CD14-positive monocyte (primary cell): ENCODE data around the gene DPYD. TPM values are rescaled to one million over a fixed set of nuclear protein-coding genes. Genes with fewer than 3 reads are reported as not detected.

Source experiments
- DNase-seq, 3 donors: peaks; one replicate each; pipeline ENCODE4 v3.0.0-alpha.2; 2011 to 2022
- H2AFZ ChIP-seq: 2 replicates; pipeline ENCODE4 v1.6.0; 2012; ENCODE audit warnings: mild to moderate bottlenecking, low read depth, low read length, inconsistent platforms; ENCODE audit not compliant: insufficient read depth, poor library complexity, severe bottlenecking
- H3K27ac ChIP-seq, 2 donors: 1 replicate in 1 of 2; 2 replicates in 1 of 2; pipeline ENCODE4 v1.5.1; 2012 to 2013; ENCODE audit warnings: low read length in 2 of 2, control low read depth in 1 of 2, inconsistent platforms in 1 of 2, low read depth in 1 of 2, mild to moderate bottlenecking in 1 of 2
- H3K27me3 ChIP-seq, 2 donors: one replicate each; pipeline versions ENCODE4 v1.6.0 to v1.6.1; 2011 to 2013; ENCODE audit warnings: low read length in 2 of 2; ENCODE audit not compliant: control insufficient read depth in 2 of 2, insufficient read depth in 2 of 2
- H3K36me3 ChIP-seq, 2 donors: replicated peaks in 1 of 2; 1 replicate in 1 of 2; 2 replicates in 1 of 2; pipeline versions ENCODE4 v1.5.1 to v1.6.1; 2012 to 2013; ENCODE audit warnings: low read length in 2 of 2, control low read depth in 1 of 2, inconsistent platforms in 1 of 2, mild to moderate bottlenecking in 1 of 2; ENCODE audit not compliant: insufficient read depth in 2 of 2, control insufficient read depth in 1 of 2
- H3K4me1 ChIP-seq, 2 donors: 1 replicate in 1 of 2; 2 replicates in 1 of 2; pipeline versions ENCODE4 v1.5.1 to v1.6.1; 2012 to 2013; ENCODE audit warnings: low read length in 2 of 2, control low read depth in 1 of 2, inconsistent platforms in 1 of 2, mild to moderate bottlenecking in 1 of 2, moderate library complexity in 1 of 2; ENCODE audit not compliant: insufficient read depth in 2 of 2, control insufficient read depth in 1 of 2
- H3K4me2 ChIP-seq: replicated peaks from 2 replicates; pipeline ENCODE3; 2012; ENCODE audit warnings: low read length, moderate library complexity, mild to moderate bottlenecking; ENCODE audit not compliant: poor library complexity, severe bottlenecking; ENCODE audit errors: extremely low read depth
- H3K4me3 ChIP-seq, 3 experiments: fragments of 200-600 bp in 1 of 3; sonication (generic) in 1 of 3; replicated peaks in 1 of 3; 1 replicate in 2 of 3; 2 replicates in 1 of 3; pipeline ENCODE4 v1.5.1; 2011 to 2013; ENCODE audit warnings: low read length in 3 of 3, mild to moderate bottlenecking in 3 of 3, control low read depth in 2 of 3, low read depth in 2 of 3, inconsistent platforms in 1 of 3, moderate library complexity in 1 of 3
- H3K79me2 ChIP-seq: 2 replicates; pipeline ENCODE4 v1.6.0; 2012; ENCODE audit warnings: mild to moderate bottlenecking, control low read depth, inconsistent platforms, low read length, moderate library complexity; ENCODE audit not compliant: insufficient read depth
- H3K9ac ChIP-seq: 2 replicates; pipeline ENCODE4 v1.6.0; 2017; ENCODE audit warnings: low read length, mild to moderate bottlenecking; ENCODE audit not compliant: insufficient read depth, poor library complexity, severe bottlenecking
- H3K9me3 ChIP-seq, 2 donors: replicated peaks in 1 of 2; 1 replicate in 1 of 2; 2 replicates in 1 of 2; pipeline versions ENCODE4 v1.5.1 to v1.6.1; 2012 to 2013; ENCODE audit warnings: low read length in 2 of 2, control low read depth in 1 of 2; ENCODE audit not compliant: control insufficient read depth in 1 of 2, insufficient read depth in 1 of 2
- H4K20me1 ChIP-seq: 2 replicates; pipeline ENCODE4 v1.6.0; 2012; ENCODE audit warnings: mild to moderate bottlenecking, low read length, control low read depth, moderate library complexity; ENCODE audit not compliant: insufficient read depth
- H3K27ac Mint-ChIP-seq, 7 donors: one replicate each; pipeline ENCODE4 v1.8.0; 2020; ENCODE audit warnings: mild to moderate bottlenecking in 7 of 7, mixed read lengths in 7 of 7, moderate library complexity in 6 of 7, inconsistent platforms in 2 of 7
- H3K27me3 Mint-ChIP-seq, 3 donors: one replicate each; pipeline ENCODE4 v1.8.0; 2021 to 2022; ENCODE audit warnings: low read depth in 3 of 3, mild to moderate bottlenecking in 3 of 3, mixed read lengths in 3 of 3, moderate library complexity in 3 of 3, inconsistent platforms in 1 of 3
- H3K36me3 Mint-ChIP-seq, 2 donors: one replicate each; pipeline ENCODE4 v1.8.0; 2020; ENCODE audit warnings: mixed read lengths in 2 of 2, inconsistent platforms in 1 of 2, mild to moderate bottlenecking in 1 of 2
- H3K4me1 Mint-ChIP-seq: one replicate; pipeline ENCODE4 v1.8.0; 2020; ENCODE audit warnings: mild to moderate bottlenecking, mixed read lengths
- H3K4me3 Mint-ChIP-seq, 2 donors: one replicate each; pipeline ENCODE4 v1.8.0; 2020; ENCODE audit warnings: mild to moderate bottlenecking in 2 of 2, mixed read lengths in 2 of 2, moderate library complexity in 1 of 2
- H3K9me3 Mint-ChIP-seq, 7 donors: one replicate each; pipeline ENCODE4 v1.8.0; 2020 to 2022; ENCODE audit warnings: mixed read lengths in 7 of 7, mild to moderate bottlenecking in 6 of 7, moderate library complexity in 6 of 7, inconsistent platforms in 2 of 7
- WGBS: methylation state at CpG from one replicate; pipeline ENCODE4 v1.1.5; 2013; ENCODE audit warnings: missing lambda C conversion rate; ENCODE audit not compliant: insufficient coverage; 5-methylcytosine and 5-hydroxymethylcytosine counted together
- intact Hi-C, 2 donors: fragments of 100-400 bp; cut with micrococcal nuclease; formaldehyde crosslinking; loops; one replicate each; pipeline versions ENCODE4 v1.15.0 to v1.15.1; 2023
- polyA plus RNA-seq, 3 donors: library from polyadenylated mRNA; depleted of rRNA in 1 of 3; unstranded in 2 of 3; stranded (reverse) in 1 of 3; fragments of 300-500 nt in 2 of 3; fragments of >200 nt in 1 of 3; fragmentation: Illumina TruSeq in 2 of 3; gene quantifications; 1 replicate in 2 of 3; 2 replicates in 1 of 3; pipeline ENCODE4 v1.2.3, GENCODE V29; 2012 to 2021
- TF ChIP-seq, protein P1 (sequence below): fragments of 200-600 bp; IDR thresholded peaks from one replicate; pipeline ENCODE4 v1.8.0; 2022; ENCODE audit warnings: antibody characterized with exemption, mild to moderate bottlenecking

Gene DPYD
- polyA plus RNA-seq, 3 donors: 87.6 to 171 (median 144) TPM

DNA sequence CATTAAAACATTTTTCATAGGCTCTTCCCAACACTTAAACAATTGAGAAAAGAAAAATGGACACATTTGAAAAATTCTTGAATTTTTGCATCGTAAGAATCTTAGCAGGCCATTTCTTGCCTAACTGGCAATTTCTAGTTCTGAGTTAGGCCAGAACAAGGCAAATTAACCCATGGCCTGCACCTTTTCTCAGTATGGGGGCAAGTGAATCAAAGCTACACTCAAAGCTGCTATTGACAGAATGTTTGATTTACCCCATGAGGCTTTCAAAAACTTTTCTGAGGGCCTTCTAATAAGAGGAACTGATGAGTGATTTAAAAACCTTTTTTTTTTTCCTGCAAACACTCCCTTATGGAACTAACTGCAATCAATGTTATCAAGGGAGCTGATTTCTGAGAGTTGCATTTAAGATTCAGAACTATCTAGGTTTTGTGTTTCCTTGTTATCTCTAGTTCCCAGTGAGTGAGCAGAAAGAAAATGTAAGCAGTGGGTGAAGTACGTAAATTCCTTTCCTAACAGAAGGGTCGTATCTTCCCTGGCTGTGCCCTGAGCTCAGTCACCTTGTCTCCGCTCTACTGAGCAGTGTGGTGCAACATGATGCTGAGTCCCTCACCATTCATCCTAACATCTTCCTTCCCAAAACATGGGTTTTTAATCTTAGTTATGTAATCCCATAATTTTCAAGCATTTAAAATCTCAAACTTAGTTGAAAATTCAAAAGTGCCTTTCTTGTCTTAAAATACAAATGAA lies 353.7 kb downstream of the DPYD start:
- H3K9me3 ChIP-seq: no peaks in the 10 kb centered on the region
- no peaks in the 10 kb centered on the region for H3K27me3 ChIP-seq
- DNase-seq: no peak
- Mint-ChIP-seq H3K4me3 (no peak overlapping the region), H3K4me1 (no peaks in the 10 kb centered on the region), H3K27ac (peak overlapping the region in 1 of 7 donors; percentile 10), H3K27me3 (no peaks in the 10 kb centered on the region), H3K9me3 (no peaks in the 10 kb centered on the region), H3K36me3 (peaks cover 58 to 74% of the 10 kb centered on the region in 2 donors)
- 91% methylated on average over 2 of the region's 4 CpGs for WGBS
- H2AFZ ChIP-seq: no peak overlapping the region
- H3K9ac ChIP-seq: no peak overlapping the region
- H3K27ac ChIP-seq: no peak overlapping the region
- TF ChIP-seq, protein P1, sequence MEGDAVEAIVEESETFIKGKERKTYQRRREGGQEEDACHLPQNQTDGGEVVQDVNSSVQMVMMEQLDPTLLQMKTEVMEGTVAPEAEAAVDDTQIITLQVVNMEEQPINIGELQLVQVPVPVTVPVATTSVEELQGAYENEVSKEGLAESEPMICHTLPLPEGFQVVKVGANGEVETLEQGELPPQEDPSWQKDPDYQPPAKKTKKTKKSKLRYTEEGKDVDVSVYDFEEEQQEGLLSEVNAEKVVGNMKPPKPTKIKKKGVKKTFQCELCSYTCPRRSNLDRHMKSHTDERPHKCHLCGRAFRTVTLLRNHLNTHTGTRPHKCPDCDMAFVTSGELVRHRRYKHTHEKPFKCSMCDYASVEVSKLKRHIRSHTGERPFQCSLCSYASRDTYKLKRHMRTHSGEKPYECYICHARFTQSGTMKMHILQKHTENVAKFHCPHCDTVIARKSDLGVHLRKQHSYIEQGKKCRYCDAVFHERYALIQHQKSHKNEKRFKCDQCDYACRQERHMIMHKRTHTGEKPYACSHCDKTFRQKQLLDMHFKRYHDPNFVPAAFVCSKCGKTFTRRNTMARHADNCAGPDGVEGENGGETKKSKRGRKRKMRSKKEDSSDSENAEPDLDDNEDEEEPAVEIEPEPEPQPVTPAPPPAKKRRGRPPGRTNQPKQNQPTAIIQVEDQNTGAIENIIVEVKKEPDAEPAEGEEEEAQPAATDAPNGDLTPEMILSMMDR: no peak
- no peaks in the 10 kb centered on the region for H3K4me1 ChIP-seq
- H3K79me2 ChIP-seq: no peaks in the 10 kb centered on the region
- peaks cover 66% of the 10 kb centered on the region for H4K20me1 ChIP-seq
- H3K4me2 ChIP-seq: no peak overlapping the region
- no peak overlapping the region for H3K4me3 ChIP-seq
- intact Hi-C loops: no loop called here
- peaks cover 48 to 92% of the 10 kb centered on the region in 2 donors for H3K36me3 ChIP-seq

DNA sequence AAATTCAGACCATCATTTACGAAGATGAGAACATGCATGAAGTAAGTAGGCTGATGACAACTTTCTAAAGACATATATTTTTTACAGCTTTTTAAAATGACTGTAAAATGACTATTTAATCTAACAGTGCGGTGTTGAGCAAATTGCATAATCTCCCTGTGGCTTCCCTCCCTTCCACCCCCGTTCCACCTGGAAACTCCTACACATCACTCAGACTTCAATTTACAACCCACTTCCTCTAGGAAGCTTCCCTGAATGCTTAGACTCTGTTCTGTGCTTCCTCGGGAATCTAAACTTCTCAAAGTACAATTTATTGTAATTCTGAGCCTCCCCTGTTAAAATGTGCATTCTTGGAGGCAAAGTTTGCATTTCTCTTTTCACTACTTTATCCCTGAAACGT lies 354.9 kb downstream of the DPYD start:
- no peaks in the 10 kb centered on the region for H3K27me3 ChIP-seq
- H3K36me3 ChIP-seq: peaks cover 42 to 92% of the 10 kb centered on the region in 2 donors
- 17% methylated on average over 2 of the region's 5 CpGs for WGBS
- H3K36me3 Mint-ChIP-seq: peaks cover 55 to 74% of the 10 kb centered on the region in 2 donors
- intact Hi-C loops: no loop called here
- no peak overlapping the region for H3K27ac ChIP-seq
- H4K20me1 ChIP-seq: peaks cover 79% of the 10 kb centered on the region
- H3K27ac Mint-ChIP-seq: no peak overlapping the region
- H3K4me3 ChIP-seq: no peak overlapping the region
- TF ChIP-seq, protein P1: no peak
- H3K27me3 Mint-ChIP-seq: no peaks in the 10 kb centered on the region
- no peaks in the 10 kb centered on the region for H3K9me3 Mint-ChIP-seq
- no peaks in the 10 kb centered on the region for H3K79me2 ChIP-seq
- no peaks in the 10 kb centered on the region for H3K9me3 ChIP-seq
- no peak overlapping the region for H3K9ac ChIP-seq
- H2AFZ ChIP-seq: no peak overlapping the region
- no peak for DNase-seq
- no peak overlapping the region for H3K4me3 Mint-ChIP-seq
- H3K4me2 ChIP-seq: no peak overlapping the region
- H3K4me1 ChIP-seq: no peaks in the 10 kb centered on the region
- H3K4me1 Mint-ChIP-seq: no peaks in the 10 kb centered on the region
